ENCODE results near the gene SHE.
"Not testable (repeated sequence)": the region's sequence is repeated elsewhere in the genome, so short reads cannot be mapped to it uniquely, and the experiment has no call there.

The SHE gene

GRCh38 chr1:154502066-154502743, at the start of gene SHE, which contains the start of gene TDRD10:
Gene SHE, minus strand, starts transcription at chr1:154502412. Its CDS starts 386 bp downstream, at chr1:154502026.
Gene TDRD10, plus strand, starts transcription at chr1:154502219. Its CDS starts 4,685 bp downstream, at chr1:154506904.
- peak; percentile 24 for DNase-seq

- no peak for DNase-seq
Measured at GRCh38 chr1:154551474-154551873, 49.3 kb upstream of the SHE start.

DNA sequence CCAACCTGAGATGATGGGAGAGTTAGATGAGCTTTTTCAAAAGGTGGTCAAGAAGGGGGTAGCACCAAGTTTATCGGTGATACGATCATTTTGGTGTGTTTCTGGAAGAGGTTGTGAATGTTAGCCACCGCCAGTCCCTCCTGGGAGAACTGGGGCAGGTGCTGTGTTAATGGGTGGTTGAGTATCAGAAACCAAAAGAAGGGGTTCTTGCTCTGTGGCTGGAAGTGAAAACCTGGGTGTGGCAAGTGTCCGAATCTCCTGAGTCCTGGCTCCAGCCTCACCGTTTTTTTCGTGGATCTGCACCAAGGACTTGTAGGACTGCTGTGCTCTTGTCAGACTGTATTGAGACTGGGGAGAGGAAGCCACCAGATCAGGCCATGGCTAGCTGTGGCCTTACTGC, 48.4 kb upstream of the SHE start:
- no peak for DNase-seq

GRCh38 chr1:154550070-154550469, 47.9 kb upstream of the SHE start:
- DNase-seq, result no peak

DNA sequence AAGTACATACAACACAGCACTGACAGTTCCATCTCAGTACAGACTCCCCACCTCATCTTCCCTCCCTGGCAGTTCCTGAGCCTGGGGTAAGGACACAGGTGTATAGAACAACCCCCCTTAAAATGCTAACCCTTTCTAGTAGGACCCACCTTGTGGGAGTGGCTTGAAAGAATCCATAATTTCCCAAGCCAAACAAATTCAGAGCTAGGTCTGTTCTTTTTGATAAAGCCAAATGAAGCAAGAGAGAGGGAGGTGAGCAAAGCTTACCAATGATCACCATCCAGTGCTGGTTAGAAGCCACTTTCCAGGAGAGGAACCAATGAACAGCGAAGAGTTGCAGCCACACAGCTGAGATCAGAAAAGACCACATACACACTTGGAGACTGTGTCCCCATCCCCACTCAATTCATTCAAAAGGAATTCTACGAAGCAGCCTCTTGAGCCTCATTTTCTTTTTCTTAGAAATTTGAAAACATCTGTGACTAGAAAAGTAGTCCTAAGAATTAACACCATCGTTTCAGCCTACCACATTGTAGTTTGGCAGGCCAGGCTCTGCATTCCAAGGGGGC, 47.1 kb upstream of the SHE start:
- no peak for DNase-seq

GRCh38 chr1:154548028-154548427, 45.8 kb upstream of the SHE start:
- no peak for DNase-seq

- DNase-seq, result no peak
Measured at GRCh38 chr1:154547105-154547732, 45.0 kb upstream of the SHE start.

GRCh38 chr1:154546264-154547063, 44.3 kb upstream of the SHE start:
- peak; percentile 45 for DNase-seq

DNA sequence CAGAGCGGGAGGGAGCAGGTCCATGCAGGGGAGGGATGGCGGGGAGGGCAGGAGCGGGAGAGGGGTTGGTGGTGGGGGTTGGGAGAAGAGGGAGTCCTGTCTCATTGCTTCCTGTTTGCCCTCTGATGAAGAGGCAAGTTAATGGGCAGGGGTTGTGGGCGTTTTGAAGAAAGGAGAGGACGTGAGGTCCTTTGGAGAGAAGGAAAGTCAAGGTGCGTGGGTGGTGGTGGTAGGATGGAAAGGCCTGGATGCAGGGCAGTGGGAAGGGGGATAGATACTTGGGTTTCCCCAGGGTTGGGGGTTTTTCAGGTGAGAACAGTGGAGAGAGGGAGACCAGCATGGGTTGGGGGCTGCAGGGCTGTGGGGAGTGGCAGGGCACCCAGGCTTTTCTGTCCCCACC, 39.0 kb upstream of the SHE start:
- no peak for DNase-seq

DNA sequence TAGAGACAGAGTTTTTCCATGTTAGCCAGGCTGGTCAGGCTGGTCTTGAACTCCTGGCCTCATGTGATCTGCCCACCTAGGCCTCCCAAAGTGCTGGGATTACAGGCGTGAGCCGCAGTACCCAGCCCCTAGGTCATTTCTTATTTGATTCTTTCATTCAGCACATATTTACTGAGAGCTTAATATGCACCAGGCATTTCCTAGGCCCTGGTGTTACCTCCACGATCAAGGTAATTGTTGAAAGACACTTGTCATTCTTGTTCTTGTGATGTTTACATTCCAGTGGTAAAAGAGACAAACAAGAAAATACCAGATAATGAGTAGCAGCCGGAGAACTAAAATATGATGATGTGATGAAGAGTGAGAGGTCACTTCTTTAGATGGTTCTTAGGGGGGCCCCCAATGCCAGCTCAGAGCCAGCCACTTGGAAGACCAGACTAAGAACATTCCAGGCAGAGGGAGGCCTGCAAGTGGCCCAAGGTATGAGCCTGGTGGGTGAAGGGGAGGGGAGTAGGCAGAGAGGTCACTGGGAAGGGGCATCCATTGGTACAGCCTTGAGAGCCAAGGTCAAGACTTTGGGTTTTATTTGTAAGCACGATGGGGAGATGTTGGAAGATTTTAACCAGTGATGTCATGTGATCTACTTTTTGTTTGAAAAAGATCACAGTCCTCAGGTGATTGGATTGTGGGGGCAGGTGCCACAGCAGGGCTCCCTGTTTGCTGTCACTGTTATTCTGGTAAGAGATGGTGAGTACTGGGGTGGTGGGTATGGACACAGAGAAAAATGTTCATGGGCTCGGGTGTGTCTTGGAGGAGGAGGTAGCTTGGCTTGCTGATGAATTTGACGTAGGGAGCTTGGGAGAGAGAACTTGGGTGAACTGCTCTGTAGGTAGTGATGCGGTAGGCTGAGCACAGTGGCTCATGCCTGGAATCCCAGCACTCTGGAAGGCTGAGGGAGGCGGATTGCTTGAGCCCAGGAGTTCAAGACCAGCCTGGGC, 37.6 kb upstream of the SHE start:
- DNase-seq, result no peak

DNA sequence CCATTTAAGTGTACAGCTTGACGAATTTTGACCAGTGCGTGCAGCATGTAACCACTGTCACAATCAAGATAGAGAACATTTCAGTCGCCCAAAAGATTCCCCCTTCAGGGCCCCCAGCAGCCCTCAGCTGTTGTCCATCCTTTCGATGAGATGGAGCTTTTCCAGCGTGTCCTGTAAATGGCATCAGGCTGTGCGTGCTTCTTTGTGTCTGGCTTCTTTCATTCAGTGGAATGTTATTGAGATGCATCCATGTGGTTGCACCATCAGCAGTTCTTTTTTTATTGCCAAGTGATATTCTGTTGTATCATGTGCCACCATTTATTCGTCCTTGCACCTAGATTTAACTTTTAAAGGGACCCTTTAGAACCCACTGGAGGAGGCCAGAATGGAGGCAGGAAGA, 34.4 kb upstream of the SHE start:
- DNase-seq, result no peak

DNA sequence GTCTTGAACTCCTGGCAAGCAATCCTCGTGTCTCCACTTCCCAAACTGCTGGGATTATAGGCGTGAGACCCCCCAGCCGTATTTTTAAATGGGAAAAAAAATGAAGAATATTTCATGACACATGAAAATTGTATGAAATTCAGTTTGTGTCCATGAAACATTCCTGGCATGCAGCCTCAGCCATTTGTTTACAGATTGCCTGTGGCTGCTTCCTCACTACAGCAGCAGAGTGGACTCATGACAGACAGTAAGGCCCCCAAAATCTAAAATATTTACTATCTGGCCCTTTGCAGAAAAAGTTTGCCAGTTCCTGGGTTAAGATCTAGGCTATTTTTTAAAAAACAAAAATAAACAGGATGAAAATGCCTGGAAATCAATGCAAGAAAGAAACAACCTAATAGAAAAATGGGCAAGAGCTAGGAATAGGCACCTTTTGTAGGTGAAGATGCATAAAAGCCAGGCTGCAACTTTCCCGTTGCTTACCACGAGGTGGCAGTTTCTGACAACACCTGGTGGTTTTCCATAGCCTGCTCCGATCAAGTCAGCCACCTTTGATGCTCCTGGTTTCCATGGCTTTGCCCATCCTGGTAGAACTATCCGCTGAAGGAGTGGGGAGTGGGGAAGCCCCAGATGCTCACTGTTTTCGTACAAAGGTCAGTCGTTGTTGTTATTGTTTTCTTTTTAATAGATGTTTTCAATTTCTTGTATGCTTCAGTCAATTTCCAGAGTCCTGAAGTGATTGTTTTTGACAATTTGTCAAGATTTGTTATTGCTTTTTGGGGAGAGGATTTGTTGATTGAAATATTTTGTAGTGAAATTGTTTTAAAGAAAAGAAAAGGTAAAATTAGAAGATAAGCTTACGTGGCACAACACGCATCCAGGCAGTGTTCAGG, 32.0 kb upstream of the SHE start:
- no peak for DNase-seq

GRCh38 chr1:154531950-154532349, 29.7 kb upstream of the SHE start:
- DNase-seq, result not testable (repeated sequence)

- DNase-seq, result no peak
Measured at GRCh38 chr1:154529308-154529707, 27.1 kb upstream of the SHE start.

DNA sequence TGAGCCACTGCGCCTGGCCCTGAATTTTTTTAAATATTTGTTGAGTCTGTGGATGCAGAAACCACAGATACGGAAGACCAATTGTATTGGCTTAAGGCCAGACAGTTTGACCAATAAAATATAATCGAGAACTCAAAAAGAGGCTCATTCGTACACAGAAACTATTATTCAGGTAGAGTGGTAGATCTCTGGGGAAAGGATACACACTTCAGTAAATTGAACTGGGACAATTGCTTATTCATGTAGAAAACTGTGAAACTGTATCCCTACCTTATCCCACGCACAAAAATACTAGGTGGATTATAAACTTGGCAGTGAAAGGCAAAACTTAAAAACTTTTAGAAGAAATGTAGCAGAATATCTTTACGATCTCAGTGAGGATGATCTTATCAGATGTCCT, 25.0 kb upstream of the SHE start:
- no peak for DNase-seq

DNA sequence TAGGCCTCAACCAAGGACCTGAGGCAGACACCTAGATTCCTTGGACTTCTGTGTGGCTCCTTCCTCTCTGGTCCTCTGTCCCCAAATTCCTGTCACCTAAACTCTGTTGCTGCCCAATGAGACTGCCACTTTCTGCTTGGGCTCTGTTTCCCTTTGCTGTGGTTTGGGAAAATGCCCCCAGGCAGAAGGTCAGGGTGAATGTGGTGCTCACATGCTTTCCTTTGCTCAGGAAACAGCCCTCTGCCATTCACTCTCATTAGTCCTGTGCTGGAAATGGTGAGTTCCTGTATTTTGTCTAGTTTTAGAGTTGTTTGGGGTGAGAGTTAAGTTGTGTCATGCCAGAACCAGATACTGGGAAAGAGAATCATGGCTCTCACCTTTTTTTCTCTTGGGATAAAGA, 22.7 kb upstream of the SHE start:
- no peak for DNase-seq

- no peak for DNase-seq
Measured at GRCh38 chr1:154521695-154522094, 19.5 kb upstream of the SHE start.

- no peak for DNase-seq
Measured at GRCh38 chr1:154520333-154520732, 18.1 kb upstream of the SHE start.

- no peak for DNase-seq
Measured at GRCh38 chr1:154519591-154519991, 17.4 kb upstream of the SHE start.

DNA sequence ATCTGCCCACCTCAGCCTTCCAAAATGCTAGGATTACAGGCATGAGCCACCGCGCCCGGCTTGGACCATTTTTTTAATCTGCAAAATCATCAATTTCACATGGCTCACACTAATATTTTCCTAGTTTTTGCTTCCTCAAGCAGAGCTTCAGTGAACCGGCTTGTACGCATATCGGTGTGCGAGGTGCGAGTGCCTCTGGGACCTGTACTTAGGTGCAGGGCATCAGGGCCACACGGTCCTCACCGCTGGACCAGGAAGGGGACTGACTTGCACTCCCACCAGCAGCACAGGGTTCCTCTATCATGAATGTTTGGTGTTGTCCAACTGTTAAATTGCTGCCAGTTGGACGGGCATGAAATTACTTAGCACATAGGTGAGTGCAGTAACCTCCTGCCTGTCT, 15.4 kb upstream of the SHE start:
- DNase-seq, result no peak

DNA sequence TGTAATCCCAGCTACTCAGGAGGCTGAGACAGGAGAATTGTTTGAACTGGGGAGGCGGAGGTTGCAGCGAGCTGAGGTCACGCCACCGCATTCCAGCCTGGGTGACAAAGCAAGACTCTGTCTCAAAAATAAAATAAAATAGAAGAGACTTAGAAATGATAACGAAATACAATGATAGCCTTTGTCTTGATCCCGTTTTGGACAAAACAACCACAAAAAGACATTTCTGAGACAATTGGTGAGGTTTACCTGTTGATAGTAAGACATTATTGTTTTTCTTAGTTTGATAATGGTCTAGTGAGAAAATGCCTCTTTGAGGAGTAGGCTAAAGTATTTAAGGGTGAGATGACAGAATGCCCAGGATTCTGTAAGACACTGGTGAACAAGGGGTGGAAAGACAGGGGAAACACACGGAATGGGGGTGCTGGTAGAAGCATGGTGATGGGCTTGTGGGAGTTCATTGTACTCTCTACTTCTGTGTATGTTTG, 11.9 kb upstream of the SHE start:
- DNase-seq, result no peak

All from activated naive CD4-positive, alpha-beta T cell treated with anti-CD3 and anti-CD28 coated beads, Interleukin-2, amount 50 U/mL, for 16 hours (primary cell).